Adipocyte (in vitro differentiated cells): Measurements from ENCODE around the gene GTF2H2C.
"Not testable (repeated sequence)": the region's sequence is repeated elsewhere in the genome, so short reads cannot be mapped to it uniquely, and the experiment has no call there.

Experiments
- DNase-seq: peaks from one replicate; pipeline ENCODE4 v3.0.0-alpha.2; 2015; ENCODE audit warnings: low read depth
- H3K27me3 ChIP-seq: replicated peaks from 2 replicates; pipeline ENCODE4 v1.7.0; 2013; ENCODE audit warnings: mild to moderate bottlenecking, low read length, moderate library complexity; ENCODE audit not compliant: control insufficient read depth, insufficient read depth
- H3K36me3 ChIP-seq: 2 replicates; pipeline ENCODE4 v1.7.0; 2013; ENCODE audit warnings: low read length, mild to moderate bottlenecking, moderate library complexity; ENCODE audit not compliant: control insufficient read depth, insufficient read depth, severe bottlenecking
- H3K4me1 ChIP-seq: 2 replicates; pipeline ENCODE4 v1.7.0; 2013; ENCODE audit warnings: mild to moderate bottlenecking, low read length, moderate library complexity; ENCODE audit not compliant: control insufficient read depth, insufficient read depth
- H3K4me3 ChIP-seq: 2 replicates; pipeline ENCODE4 v1.7.0; 2013; ENCODE audit warnings: mild to moderate bottlenecking, low read length, moderate library complexity
- H3K9ac ChIP-seq: 2 replicates; pipeline ENCODE4 v1.7.0; 2013; ENCODE audit warnings: mild to moderate bottlenecking, low read length, moderate library complexity
- H3K9me3 ChIP-seq: 2 replicates; pipeline ENCODE4 v1.7.0; 2013; ENCODE audit warnings: mild to moderate bottlenecking, low read length, moderate library complexity; ENCODE audit not compliant: control insufficient read depth

The GTF2H2C gene

GRCh38 chr5:69528609-69529008 is 31.4 kb upstream of the GTF2H2C start:
- Histone ChIP-seq H3K9me3 (no peaks in the 10 kb centered on the region), H3K4me3 (no peak overlapping the region), H3K27me3 (no peaks in the 10 kb centered on the region), H3K9ac (no peak overlapping the region), H3K36me3 (no peaks in the 10 kb centered on the region), H3K4me1 (peaks cover 3% of the 10 kb centered on the region)
- DNase-seq, result no peak

GRCh38 chr5:69530561-69531405 is 29.2 kb upstream of the GTF2H2C start:
- H3K36me3 ChIP-seq, result no peaks in the 10 kb centered on the region
- H3K9ac ChIP-seq, result no peak overlapping the region
- no peak for DNase-seq
- H3K9me3 ChIP-seq, result no peaks in the 10 kb centered on the region
- H3K4me3 ChIP-seq, result no peak overlapping the region
- no peaks in the 10 kb centered on the region for H3K27me3 ChIP-seq
- peaks cover 3% of the 10 kb centered on the region for H3K4me1 ChIP-seq

GRCh38 chr5:69531406-69531801 is 28.6 kb upstream of the GTF2H2C start:
- no peak overlapping the region for H3K9ac ChIP-seq
- H3K36me3 ChIP-seq, result no peaks in the 10 kb centered on the region
- peaks cover 3% of the 10 kb centered on the region for H3K4me1 ChIP-seq
- no peaks in the 10 kb centered on the region for H3K27me3 ChIP-seq
- DNase-seq, result no peak
- H3K9me3 ChIP-seq, result no peaks in the 10 kb centered on the region
- no peak overlapping the region for H3K4me3 ChIP-seq

- not testable (repeated sequence) for H3K27me3 ChIP-seq, H3K36me3 ChIP-seq, H3K4me1 ChIP-seq, H3K9me3 ChIP-seq, H3K4me3 ChIP-seq, H3K9ac ChIP-seq, DNase-seq
These were observed 22.1 kb upstream of the GTF2H2C start for GRCh38 chr5:69537911-69538310.

- not testable (repeated sequence) for H3K4me3 ChIP-seq, H3K9me3 ChIP-seq, H3K36me3 ChIP-seq, H3K27me3 ChIP-seq, DNase-seq, H3K9ac ChIP-seq, H3K4me1 ChIP-seq
These were observed 21.3 kb upstream of the GTF2H2C start for GRCh38 chr5:69538735-69539134.

- DNase-seq, H3K9me3 ChIP-seq, H3K9ac ChIP-seq, H3K27me3 ChIP-seq, H3K36me3 ChIP-seq, H3K4me1 ChIP-seq, H3K4me3 ChIP-seq: not testable (repeated sequence)
These were observed 18.6 kb upstream of the GTF2H2C start for GRCh38 chr5:69541347-69541746.

GRCh38 chr5:69542838-69543618 is 17.0 kb upstream of the GTF2H2C start:
- not testable (repeated sequence) for H3K9me3 ChIP-seq, H3K4me1 ChIP-seq, H3K36me3 ChIP-seq, H3K9ac ChIP-seq, DNase-seq, H3K4me3 ChIP-seq, H3K27me3 ChIP-seq

GRCh38 chr5:69544602-69545001 is 15.4 kb upstream of the GTF2H2C start:
- not testable (repeated sequence) for H3K36me3 ChIP-seq, H3K27me3 ChIP-seq, H3K4me1 ChIP-seq, DNase-seq, H3K9me3 ChIP-seq, H3K9ac ChIP-seq, H3K4me3 ChIP-seq

- H3K36me3 ChIP-seq, H3K4me1 ChIP-seq, DNase-seq, H3K27me3 ChIP-seq, H3K9me3 ChIP-seq: not testable (repeated sequence)
- Histone ChIP-seq H3K9ac (peak overlapping the region; percentile 39), H3K4me3 (peak overlapping the region; percentile 69)
These were observed 818 bp downstream of the GTF2H2C start for GRCh38 chr5:69560587-69561431.

- DNase-seq, H3K9ac ChIP-seq, H3K36me3 ChIP-seq, H3K4me3 ChIP-seq, H3K9me3 ChIP-seq, H3K27me3 ChIP-seq, H3K4me1 ChIP-seq: not testable (repeated sequence)
These were observed 6.2 kb downstream of the GTF2H2C start for GRCh38 chr5:69566172-69566571.

GRCh38 chr5:69568072-69568471 is 8.1 kb downstream of the GTF2H2C start:
- not testable (repeated sequence) for H3K9me3 ChIP-seq, H3K4me3 ChIP-seq, H3K4me1 ChIP-seq, H3K27me3 ChIP-seq, H3K9ac ChIP-seq, DNase-seq, H3K36me3 ChIP-seq
